ENCODE data around the gene CIDEB. TPM values are rescaled to one million over a fixed set of nuclear protein-coding genes. Genes with fewer than 3 reads are reported as not detected.
A peak's percentile ranks its signal among the peaks of the same experiment; 100 is the strongest.

CIDEB gene
- total and polyA plus RNA-seq, 2 of the 13 experiments (the other 11 are each of a cell fraction or from before 2014, with no cell fraction given), result 35.8 to 110 TPM

DNA sequence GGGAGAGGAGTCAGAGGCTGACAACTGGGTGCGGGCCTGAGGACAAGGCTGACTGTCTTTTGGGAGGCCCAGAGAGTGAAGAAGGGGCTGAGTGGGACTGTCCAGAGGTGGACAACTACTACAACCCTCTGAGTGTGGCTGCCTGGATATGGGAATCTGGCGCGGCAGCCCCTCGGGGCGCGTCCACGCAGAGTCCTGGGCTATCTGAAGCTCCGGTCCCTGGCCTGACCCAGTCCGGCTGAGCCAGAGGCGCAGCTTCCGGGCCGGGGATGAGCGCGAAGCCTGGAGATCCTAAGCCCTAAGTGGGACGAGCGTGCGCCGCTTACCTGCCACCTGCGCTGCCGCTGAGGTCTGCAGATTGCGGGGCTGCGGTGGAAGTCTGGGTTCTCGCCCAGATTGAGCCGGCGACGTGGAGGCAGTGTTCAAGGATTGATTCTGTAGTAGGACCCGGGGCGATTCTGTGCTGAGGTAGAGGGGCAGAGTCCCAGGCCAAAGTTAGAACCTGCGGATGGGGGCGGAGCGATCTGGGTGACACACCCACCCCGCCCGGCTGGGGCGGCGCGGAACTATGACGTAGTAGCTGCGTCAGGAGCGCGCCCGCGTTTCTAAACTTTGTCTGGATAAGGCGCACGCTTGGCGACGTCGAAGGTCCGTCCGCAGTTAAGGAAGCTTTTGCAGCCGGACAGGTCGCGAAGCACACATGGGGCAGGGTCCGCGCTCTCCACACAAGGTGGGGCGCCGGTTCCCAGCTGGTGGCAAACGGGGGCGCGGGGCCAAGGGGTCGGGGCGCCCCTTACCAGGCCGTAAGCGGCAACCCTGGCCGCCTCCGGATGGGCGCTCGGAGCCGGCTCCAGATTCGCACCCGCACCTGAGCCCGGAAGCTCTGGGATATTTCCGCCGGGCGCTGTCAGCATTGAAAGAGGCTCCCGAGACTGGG, 8.3 kb downstream of the CIDEB start, which contains the start of the genes DHRS1 and NOP9 (continued):
- TF ChIP-seq ZNF33A (CRISPR knock-in tag; IDR thresholded peaks at IDR 0.05; ENCODE audit: borderline replicate concordance) (no peak), MTF1 (CRISPR knock-in tag; IDR thresholded peaks at IDR 0.05) (no peak; the same call in none of the 2 replicates), FOSL1 (CRISPR knock-in tag; IDR thresholded peaks at IDR 0.05; ENCODE audit: borderline replicate concordance) (peak; percentile 62; the same call in 1 of the 2 replicates), ZNF777 (CRISPR knock-in tag; IDR thresholded peaks at IDR 0.05) (peak; percentile 93), THYN1 (CRISPR knock-in tag; IDR thresholded peaks at IDR 0.05; ENCODE audit: borderline replicate concordance, low read depth) (no peak; the same call in 1 of the 2 replicates), HDAC1 (CRISPR knock-in tag; IDR thresholded peaks at IDR 0.05) (peak; percentile 100), ZNF264 (CRISPR knock-in tag; IDR thresholded peaks at IDR 0.05) (peak; percentile 94), HOXA9 (CRISPR knock-in tag; IDR thresholded peaks at IDR 0.05; ENCODE audit: borderline replicate concordance) (no peak), AHR (CRISPR knock-in tag; IDR thresholded peaks at IDR 0.05) (peak; percentile 70), ZMYM4 (CRISPR knock-in tag; IDR thresholded peaks at IDR 0.05) (peak; percentile 97), PCBP1 (IDR thresholded peaks at IDR 0.05; ENCODE audit: borderline replicate concordance, low read depth, low read length) (peak; percentile 82; the same call in 1 of the 2 replicates), TFDP1 (CRISPR knock-in tag; IDR thresholded peaks at IDR 0.05; ENCODE audit: borderline replicate concordance) (peak; percentile 91; the same call in 1 of the 2 replicates), TARDBP (CRISPR knock-in tag; IDR thresholded peaks at IDR 0.05) (peak; percentile 88), ZNF569 (CRISPR knock-in tag; IDR thresholded peaks at IDR 0.05; ENCODE audit: borderline replicate concordance) (no peak), FOXP4 (CRISPR knock-in tag; IDR thresholded peaks at IDR 0.05) (peak; percentile 86), NPAS2 (CRISPR knock-in tag; IDR thresholded peaks at IDR 0.05; ENCODE audit: borderline replicate concordance) (no peak), EHMT2 (IDR thresholded peaks at IDR 0.05; ENCODE audit: borderline replicate concordance, low read depth, low read length) (no peak), CBX5 (CRISPR knock-in tag; IDR thresholded peaks at IDR 0.05; ENCODE audit: borderline replicate concordance) (peak; percentile 46; the same call in 1 of the 2 replicates), ZNF570 (CRISPR knock-in tag; IDR thresholded peaks at IDR 0.05; ENCODE audit: borderline replicate concordance) (no peak), JUN (CRISPR knock-in tag; IDR thresholded peaks at IDR 0.05) (no peak; the same call in none of the 2 replicates), THRA (CRISPR knock-in tag; IDR thresholded peaks at IDR 0.05; ENCODE audit: borderline replicate concordance) (peak; percentile 79), RNF2 (conservative IDR thresholded peaks at IDR 0.05; ENCODE audit: low read depth) (peak; percentile 72), FOXO1 (CRISPR knock-in tag; IDR thresholded peaks at IDR 0.05) (peak; percentile 57), ZMAT3 (CRISPR knock-in tag; conservative IDR thresholded peaks at IDR 0.05) (peak; percentile 88; the same call in 1 of the 2 replicates)

Measured in HepG2 (cell line).